ENCODE results near the gene WEE1. TPM values are rescaled to one million over a fixed set of nuclear protein-coding genes. Genes with fewer than 3 reads are reported as not detected.

The WEE1 gene
- polyA plus RNA-seq, 2 donors, result 16.2 to 18.3 TPM

GRCh38 chr11:9626496-9627394 is 53.3 kb downstream of the WEE1 start:
- H3K27me3 ChIP-seq (ENCODE audit: control insufficient read depth in 1 of 2, insufficient read depth in 2 of 2, low read length in 2 of 2), result no peaks in the 10 kb centered on the region
- H3K9me3 ChIP-seq (ENCODE audit: control insufficient read depth in 2 of 2, insufficient read depth in 1 of 2, low read depth in 1 of 2, low read length in 1 of 2), result no peaks in the 10 kb centered on the region
- H3K4me3 ChIP-seq (ENCODE audit: low read depth in 1 of 2, low read length in 2 of 2), result no peak overlapping the region
- H3K36me3 ChIP-seq (ENCODE audit: control insufficient read depth in 2 of 2, insufficient read depth in 2 of 2, low read length in 1 of 2), result no peaks in the 10 kb centered on the region
- WGBS, 2 donors, result 74 to 76% methylated on average over 12 of the region's 12 CpGs
- no peak overlapping the region for H3K27ac ChIP-seq (ENCODE audit: low read depth in 2 of 2, low read length in 1 of 2)
- H3K4me1 ChIP-seq (ENCODE audit: control insufficient read depth in 2 of 2, insufficient read depth in 2 of 2, low read length in 1 of 2), result no peaks in the 10 kb centered on the region

GRCh38 chr11:9629064-9629463 is 55.6 kb downstream of the WEE1 start:
- Histone ChIP-seq H3K4me3 (ENCODE audit: low read depth in 1 of 2, low read length in 2 of 2) (no peak overlapping the region), H3K27ac (ENCODE audit: low read depth in 2 of 2, low read length in 1 of 2) (no peak overlapping the region), H3K9me3 (ENCODE audit: control insufficient read depth in 2 of 2, insufficient read depth in 1 of 2, low read depth in 1 of 2, low read length in 1 of 2) (no peaks in the 10 kb centered on the region), H3K36me3 (ENCODE audit: control insufficient read depth in 2 of 2, insufficient read depth in 2 of 2, low read length in 1 of 2) (no peaks in the 10 kb centered on the region), H3K4me1 (ENCODE audit: control insufficient read depth in 2 of 2, insufficient read depth in 2 of 2, low read length in 1 of 2) (no peaks in the 10 kb centered on the region), H3K27me3 (ENCODE audit: control insufficient read depth in 1 of 2, insufficient read depth in 2 of 2, low read length in 2 of 2) (no peaks in the 10 kb centered on the region)
- WGBS, 2 donors, result 91 to 92% methylated on average over 6 of the region's 6 CpGs

- no peaks in the 10 kb centered on the region for H3K9me3 ChIP-seq (ENCODE audit: control insufficient read depth in 2 of 2, insufficient read depth in 1 of 2, low read depth in 1 of 2, low read length in 1 of 2)
- H3K27ac ChIP-seq (ENCODE audit: low read depth in 2 of 2, low read length in 1 of 2), result no peak overlapping the region
- 74 to 76% methylated on average over 2 of the region's 2 CpGs for WGBS, 2 donors
- no peaks in the 10 kb centered on the region for H3K4me1 ChIP-seq (ENCODE audit: control insufficient read depth in 2 of 2, insufficient read depth in 2 of 2, low read length in 1 of 2)
- no peak overlapping the region for H3K4me3 ChIP-seq (ENCODE audit: low read depth in 1 of 2, low read length in 2 of 2)
- H3K27me3 ChIP-seq (ENCODE audit: control insufficient read depth in 1 of 2, insufficient read depth in 2 of 2, low read length in 2 of 2), result no peaks in the 10 kb centered on the region
- H3K36me3 ChIP-seq (ENCODE audit: control insufficient read depth in 2 of 2, insufficient read depth in 2 of 2, low read length in 1 of 2), result no peaks in the 10 kb centered on the region
Observed at GRCh38 chr11:9633679-9634078, 60.2 kb downstream of the WEE1 start.

GRCh38 chr11:9636691-9637090 is 63.2 kb downstream of the WEE1 start:
- H3K4me1 ChIP-seq (ENCODE audit: control insufficient read depth in 2 of 2, insufficient read depth in 2 of 2, low read length in 1 of 2), result peaks cover 0 to 2% of the 10 kb centered on the region in 2 donors
- WGBS, 2 donors, result 82 to 96% methylated on average over 1 of the region's 1 CpG
- H3K27me3 ChIP-seq (ENCODE audit: control insufficient read depth in 1 of 2, insufficient read depth in 2 of 2, low read length in 2 of 2), result no peaks in the 10 kb centered on the region
- H3K36me3 ChIP-seq (ENCODE audit: control insufficient read depth in 2 of 2, insufficient read depth in 2 of 2, low read length in 1 of 2), result no peaks in the 10 kb centered on the region
- H3K9me3 ChIP-seq (ENCODE audit: control insufficient read depth in 2 of 2, insufficient read depth in 1 of 2, low read depth in 1 of 2, low read length in 1 of 2), result no peaks in the 10 kb centered on the region
- no peak overlapping the region for H3K4me3 ChIP-seq (ENCODE audit: low read depth in 1 of 2, low read length in 2 of 2)
- no peak overlapping the region for H3K27ac ChIP-seq (ENCODE audit: low read depth in 2 of 2, low read length in 1 of 2)

- no peak overlapping the region for H3K4me3 ChIP-seq (ENCODE audit: low read depth in 1 of 2, low read length in 2 of 2)
- no peaks in the 10 kb centered on the region for H3K9me3 ChIP-seq (ENCODE audit: control insufficient read depth in 2 of 2, insufficient read depth in 1 of 2, low read depth in 1 of 2, low read length in 1 of 2)
- 68 to 75% methylated on average over 5 of the region's 5 CpGs for WGBS, 2 donors
- no peaks in the 10 kb centered on the region for H3K27me3 ChIP-seq (ENCODE audit: control insufficient read depth in 1 of 2, insufficient read depth in 2 of 2, low read length in 2 of 2)
- H3K4me1 ChIP-seq (ENCODE audit: control insufficient read depth in 2 of 2, insufficient read depth in 2 of 2, low read length in 1 of 2), result peaks cover 0 to 2% of the 10 kb centered on the region in 2 donors
- no peak overlapping the region for H3K27ac ChIP-seq (ENCODE audit: low read depth in 2 of 2, low read length in 1 of 2)
- H3K36me3 ChIP-seq (ENCODE audit: control insufficient read depth in 2 of 2, insufficient read depth in 2 of 2, low read length in 1 of 2), result no peaks in the 10 kb centered on the region
Observed at GRCh38 chr11:9639099-9639498, 65.6 kb downstream of the WEE1 start.

Other genes starting within 250 kb of the WEE1 start
- gene IPO7, start 189.0 kb upstream of the WEE1 start, polyA plus RNA-seq, result 10 to 100 TPM; 18.2 to 27.2 TPM
- 10 to 100 TPM in 1 of 2 donors, 1 to 10 TPM in 1; 9.9 to 12.3 TPM for gene ZNF143, start 112.7 kb upstream of the WEE1 start, polyA plus RNA-seq
- gene SWAP70, start 90.4 kb downstream of the WEE1 start, polyA plus RNA-seq, result 1 to 10 TPM; 7.4 TPM

All from esophagus (tissue), 2 donors.